ENCODE data around the gene CHMP2A.

Gene CHMP2A

DNA sequence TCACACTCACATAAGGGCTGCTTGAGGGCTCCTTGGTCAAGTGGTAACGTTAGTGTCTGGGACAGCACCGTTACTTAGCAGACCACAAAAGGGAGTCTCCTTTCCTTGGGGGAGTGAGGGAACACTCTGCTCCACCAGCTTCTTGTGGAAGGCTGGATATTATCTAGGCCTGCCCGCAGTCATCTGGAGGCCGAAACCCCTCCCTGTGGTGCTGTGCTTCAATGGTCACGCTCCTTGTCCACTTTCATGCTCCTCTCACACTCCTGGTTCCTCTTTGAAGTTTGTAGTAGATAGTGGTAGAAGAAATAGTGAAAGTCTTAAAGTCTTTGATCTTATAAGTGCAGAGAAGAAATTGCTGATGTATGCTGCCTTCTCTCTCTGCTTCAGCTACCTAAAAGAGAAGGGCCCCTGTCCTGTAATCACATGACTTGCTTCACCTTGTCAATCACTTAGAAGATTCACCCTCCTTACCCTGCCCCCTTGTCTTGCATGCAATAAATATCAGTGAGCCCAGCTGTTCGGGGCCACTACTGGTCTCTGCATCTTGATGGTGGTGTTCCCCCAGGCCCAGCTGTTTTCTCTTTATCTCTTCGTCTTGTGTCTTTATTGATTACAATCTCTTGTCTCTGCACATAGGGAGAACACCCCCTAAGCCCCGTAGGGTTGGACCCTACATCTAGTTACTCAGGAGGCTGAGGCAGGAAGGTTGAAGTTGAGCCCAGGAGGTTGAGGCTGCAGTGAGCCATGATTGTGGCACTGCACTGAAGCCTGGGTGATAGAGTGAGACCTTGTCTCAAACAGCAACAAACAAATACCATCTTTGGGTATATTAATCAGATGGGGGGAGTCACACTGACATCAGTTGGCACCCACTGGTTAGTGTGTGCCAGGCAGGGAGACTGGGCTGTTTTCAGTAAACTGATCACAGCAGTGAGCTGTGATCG is 29.9 kb upstream of the CHMP2A start:
- Histone ChIP-seq H3K27ac (replicated peaks) (no peak overlapping the region), H3K27me3 (ENCODE audit: insufficient read depth, poor library complexity, severe bottlenecking) (no peaks in the 10 kb centered on the region), H3K4me3 (replicated peaks; ENCODE audit: insufficient read depth, low read length) (no peak overlapping the region)
- no peak for DNase-seq (ENCODE audit: low read depth in 1 of 2, low spot score in 1 of 2)
- TF ChIP-seq, protein P1, sequence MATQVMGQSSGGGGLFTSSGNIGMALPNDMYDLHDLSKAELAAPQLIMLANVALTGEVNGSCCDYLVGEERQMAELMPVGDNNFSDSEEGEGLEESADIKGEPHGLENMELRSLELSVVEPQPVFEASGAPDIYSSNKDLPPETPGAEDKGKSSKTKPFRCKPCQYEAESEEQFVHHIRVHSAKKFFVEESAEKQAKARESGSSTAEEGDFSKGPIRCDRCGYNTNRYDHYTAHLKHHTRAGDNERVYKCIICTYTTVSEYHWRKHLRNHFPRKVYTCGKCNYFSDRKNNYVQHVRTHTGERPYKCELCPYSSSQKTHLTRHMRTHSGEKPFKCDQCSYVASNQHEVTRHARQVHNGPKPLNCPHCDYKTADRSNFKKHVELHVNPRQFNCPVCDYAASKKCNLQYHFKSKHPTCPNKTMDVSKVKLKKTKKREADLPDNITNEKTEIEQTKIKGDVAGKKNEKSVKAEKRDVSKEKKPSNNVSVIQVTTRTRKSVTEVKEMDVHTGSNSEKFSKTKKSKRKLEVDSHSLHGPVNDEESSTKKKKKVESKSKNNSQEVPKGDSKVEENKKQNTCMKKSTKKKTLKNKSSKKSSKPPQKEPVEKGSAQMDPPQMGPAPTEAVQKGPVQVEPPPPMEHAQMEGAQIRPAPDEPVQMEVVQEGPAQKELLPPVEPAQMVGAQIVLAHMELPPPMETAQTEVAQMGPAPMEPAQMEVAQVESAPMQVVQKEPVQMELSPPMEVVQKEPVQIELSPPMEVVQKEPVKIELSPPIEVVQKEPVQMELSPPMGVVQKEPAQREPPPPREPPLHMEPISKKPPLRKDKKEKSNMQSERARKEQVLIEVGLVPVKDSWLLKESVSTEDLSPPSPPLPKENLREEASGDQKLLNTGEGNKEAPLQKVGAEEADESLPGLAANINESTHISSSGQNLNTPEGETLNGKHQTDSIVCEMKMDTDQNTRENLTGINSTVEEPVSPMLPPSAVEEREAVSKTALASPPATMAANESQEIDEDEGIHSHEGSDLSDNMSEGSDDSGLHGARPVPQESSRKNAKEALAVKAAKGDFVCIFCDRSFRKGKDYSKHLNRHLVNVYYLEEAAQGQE (IDR thresholded peaks at IDR 0.05; ENCODE audit: insufficient replicate concordance, low read depth), result no peak
- TF ChIP-seq SPI1 (IDR thresholded peaks at IDR 0.05; ENCODE audit: borderline replicate concordance, low read depth), result no peak
- TF ChIP-seq, protein P2, sequence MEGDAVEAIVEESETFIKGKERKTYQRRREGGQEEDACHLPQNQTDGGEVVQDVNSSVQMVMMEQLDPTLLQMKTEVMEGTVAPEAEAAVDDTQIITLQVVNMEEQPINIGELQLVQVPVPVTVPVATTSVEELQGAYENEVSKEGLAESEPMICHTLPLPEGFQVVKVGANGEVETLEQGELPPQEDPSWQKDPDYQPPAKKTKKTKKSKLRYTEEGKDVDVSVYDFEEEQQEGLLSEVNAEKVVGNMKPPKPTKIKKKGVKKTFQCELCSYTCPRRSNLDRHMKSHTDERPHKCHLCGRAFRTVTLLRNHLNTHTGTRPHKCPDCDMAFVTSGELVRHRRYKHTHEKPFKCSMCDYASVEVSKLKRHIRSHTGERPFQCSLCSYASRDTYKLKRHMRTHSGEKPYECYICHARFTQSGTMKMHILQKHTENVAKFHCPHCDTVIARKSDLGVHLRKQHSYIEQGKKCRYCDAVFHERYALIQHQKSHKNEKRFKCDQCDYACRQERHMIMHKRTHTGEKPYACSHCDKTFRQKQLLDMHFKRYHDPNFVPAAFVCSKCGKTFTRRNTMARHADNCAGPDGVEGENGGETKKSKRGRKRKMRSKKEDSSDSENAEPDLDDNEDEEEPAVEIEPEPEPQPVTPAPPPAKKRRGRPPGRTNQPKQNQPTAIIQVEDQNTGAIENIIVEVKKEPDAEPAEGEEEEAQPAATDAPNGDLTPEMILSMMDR (IDR thresholded peaks at IDR 0.05; ENCODE audit: insufficient read depth, low read length), result no peak
- no peak for TF ChIP-seq POLR2AphosphoS5 (IDR thresholded peaks at IDR 0.05; ENCODE audit: low read depth)
- no peak for TF ChIP-seq GABPA (IDR thresholded peaks at IDR 0.05; ENCODE audit: low read depth)

DNA sequence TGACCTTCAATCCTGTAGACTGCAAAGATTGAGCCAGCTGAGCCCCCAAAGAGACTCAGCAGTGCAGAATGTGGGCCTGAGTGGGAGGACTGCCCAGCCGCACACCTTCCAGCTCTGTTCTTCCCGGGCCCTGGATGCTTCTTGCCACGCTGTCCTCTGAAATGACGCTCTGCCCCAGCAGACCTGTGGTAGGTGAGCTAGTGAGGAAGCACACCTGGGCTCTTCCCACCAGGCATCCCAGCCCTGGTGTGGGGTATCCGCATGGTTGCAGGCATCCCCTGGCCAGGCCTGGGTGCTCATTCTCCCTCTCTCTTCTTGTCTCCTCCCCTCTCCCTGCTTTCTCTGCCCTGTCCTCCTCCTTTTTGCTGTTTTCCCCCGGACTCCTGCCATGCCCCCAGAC is 28.1 kb upstream of the CHMP2A start:
- Histone ChIP-seq H3K27me3 (ENCODE audit: insufficient read depth, poor library complexity, severe bottlenecking) (no peaks in the 10 kb centered on the region), H3K27ac (replicated peaks) (no peak overlapping the region), H3K4me3 (replicated peaks; ENCODE audit: insufficient read depth, low read length) (no peak overlapping the region)
- TF ChIP-seq GABPA (IDR thresholded peaks at IDR 0.05; ENCODE audit: low read depth) (no peak), POLR2AphosphoS5 (IDR thresholded peaks at IDR 0.05; ENCODE audit: low read depth) (no peak), SPI1 (IDR thresholded peaks at IDR 0.05; ENCODE audit: borderline replicate concordance, low read depth) (no peak)
- TF ChIP-seq, protein P2 (IDR thresholded peaks at IDR 0.05; ENCODE audit: insufficient read depth, low read length), result no peak
- TF ChIP-seq, protein P1 (IDR thresholded peaks at IDR 0.05; ENCODE audit: insufficient replicate concordance, low read depth), result no peak
- no peak for DNase-seq (ENCODE audit: low read depth in 1 of 2, low spot score in 1 of 2)

DNA sequence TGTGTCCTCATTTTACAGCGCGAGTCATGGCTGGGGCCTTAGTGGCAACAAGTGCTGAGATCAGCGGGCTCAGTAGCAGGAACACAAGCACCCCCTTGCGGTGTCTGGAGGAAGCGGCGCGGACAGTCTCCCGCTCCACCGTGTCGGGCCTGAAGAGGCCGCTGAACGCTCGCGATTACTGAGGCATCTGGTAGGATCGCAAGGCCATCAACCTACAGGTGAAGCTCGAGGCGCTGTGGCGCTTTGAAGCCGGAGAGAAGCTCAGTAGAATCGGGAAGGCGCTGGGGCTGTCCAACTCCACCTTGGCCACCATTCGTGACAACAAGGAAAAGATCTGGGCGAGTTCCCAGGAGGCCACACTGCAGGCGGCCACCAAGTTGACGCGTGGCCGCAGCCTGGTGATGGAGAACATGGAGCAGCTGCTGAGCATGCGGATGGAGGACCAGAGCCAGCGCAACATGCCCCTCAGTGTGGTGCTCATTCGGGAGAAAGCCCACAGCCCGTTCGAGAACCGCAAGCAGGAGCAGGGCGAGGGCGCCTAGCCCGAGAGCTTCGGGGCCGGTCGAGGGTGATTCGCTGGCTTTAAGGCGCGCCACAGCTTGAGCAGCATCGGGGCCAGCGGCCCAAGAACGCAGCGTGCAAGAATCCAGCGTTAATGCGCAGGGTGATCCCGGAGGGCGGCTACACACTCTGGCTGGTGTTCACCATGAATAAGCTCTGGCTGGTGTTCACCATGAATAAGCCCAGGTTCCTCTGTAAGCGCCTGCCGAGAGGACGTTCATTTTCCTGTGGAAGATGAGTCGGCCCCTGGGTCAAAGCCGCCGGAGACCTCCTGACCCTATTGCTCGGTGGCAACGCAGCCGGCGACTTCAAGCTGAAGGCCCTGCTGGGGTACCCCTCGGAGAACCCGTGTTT is 26.6 kb upstream of the CHMP2A start:
- Histone ChIP-seq H3K27ac (replicated peaks) (peak overlapping the region; percentile 23; the same call in 1 of the 2 replicates), H3K4me3 (replicated peaks; ENCODE audit: insufficient read depth, low read length) (no peak overlapping the region), H3K27me3 (ENCODE audit: insufficient read depth, poor library complexity, severe bottlenecking) (no peaks in the 10 kb centered on the region)
- DNase-seq (ENCODE audit: low read depth in 1 of 2, low spot score in 1 of 2), result peak; percentile 73 to 93
- TF ChIP-seq GABPA (IDR thresholded peaks at IDR 0.05; ENCODE audit: low read depth), result no peak
- TF ChIP-seq, protein P1 (IDR thresholded peaks at IDR 0.05; ENCODE audit: insufficient replicate concordance, low read depth), result no peak
- TF ChIP-seq, protein P2 (IDR thresholded peaks at IDR 0.05; ENCODE audit: insufficient read depth, low read length), result peak; percentile 100
